HepG2 (cell line): Measurements from ENCODE around the gene MYH7. TPM values are rescaled to one million over a fixed set of nuclear protein-coding genes. Genes with fewer than 3 reads are reported as not detected.

Source experiments
- ARNT2 ChIP-seq: sonication (generic); formaldehyde crosslinking; IDR thresholded peaks from 2 replicates; pipeline ENCODE4 v1.8.0; 2022; ENCODE audit warnings: mild to moderate bottlenecking, low read depth, missing genetic modification reagents, moderate library complexity
- BRCA1 ChIP-seq: sonication (generic); formaldehyde crosslinking; IDR thresholded peaks from 2 replicates; pipeline ENCODE4 v1.4.0; 2020; ENCODE audit warnings: missing genetic modification reagents
- CEBPB ChIP-seq: IDR thresholded peaks from 2 replicates; pipeline ENCODE4 v1.6.1; 2011; ENCODE audit warnings: low read depth, low read length, improper control_type of control experiment, borderline replicate concordance
- ERF ChIP-seq: IDR thresholded peaks from 2 replicates; pipeline ENCODE4 v1.6.1; 2018; ENCODE audit warnings: missing biosample characterization, missing genetic modification reagents
- FOXC1 ChIP-seq: sonication (generic); formaldehyde crosslinking; IDR thresholded peaks from 2 replicates; pipeline ENCODE4 v1.8.0; 2022; ENCODE audit warnings: mild to moderate bottlenecking, missing genetic modification reagents, borderline replicate concordance
- FUBP1 ChIP-seq: sonication (generic); formaldehyde crosslinking; IDR thresholded peaks from 2 replicates; pipeline ENCODE4 v1.5.1; 2020; ENCODE audit warnings: missing genetic modification reagents, mild to moderate bottlenecking, borderline replicate concordance
- GMEB2 ChIP-seq: IDR thresholded peaks from 2 replicates; pipeline ENCODE4 v1.6.1; 2016; ENCODE audit warnings: missing biosample characterization, missing genetic modification reagents, low read depth
- HCFC1 ChIP-seq: fragments of 150-350 bp; IDR thresholded peaks from 2 replicates; pipeline ENCODE4 v1.6.1; 2014; ENCODE audit warnings: low read depth, low read length
- KDM1A ChIP-seq: IDR thresholded peaks from 2 replicates; pipeline ENCODE4 v1.6.1; 2016; ENCODE audit warnings: missing compliant biosample characterization
- NONO ChIP-seq, 2 experiments: fragments of 450-650 bp in 1 of 2; sonication (generic) in 1 of 2; formaldehyde crosslinking in 1 of 2; IDR thresholded peaks in 1 of 2; conservative IDR thresholded peaks in 1 of 2; 2 replicates each; pipeline versions ENCODE4 v1.6.1 to v1.8.0; 2017 to 2022; ENCODE audit warnings: mild to moderate bottlenecking in 1 of 2, missing genetic modification reagents in 1 of 2, moderate library complexity in 1 of 2
- PBX2 ChIP-seq: IDR thresholded peaks from 2 replicates; pipeline ENCODE4 v1.6.1; 2016; ENCODE audit warnings: control low read depth
- RELA ChIP-seq: sonication (generic); formaldehyde crosslinking; IDR thresholded peaks from 2 replicates; pipeline ENCODE4 v1.4.0; 2020; ENCODE audit warnings: missing genetic modification reagents
- SP2 ChIP-seq: sonication (generic); formaldehyde crosslinking; IDR thresholded peaks from 2 replicates; pipeline ENCODE4 v1.5.1; 2020; ENCODE audit warnings: mild to moderate bottlenecking, missing genetic modification reagents
- TEAD2 ChIP-seq: sonication (generic); formaldehyde crosslinking; IDR thresholded peaks from 2 replicates; pipeline ENCODE4 v1.9.0; 2021; ENCODE audit warnings: missing genetic modification reagents
- ZBTB25 ChIP-seq: IDR thresholded peaks from 2 replicates; pipeline ENCODE4 v1.6.1; 2018; ENCODE audit warnings: missing genetic modification reagents
- ZBTB3 ChIP-seq: sonication (generic); formaldehyde crosslinking; IDR thresholded peaks from 2 replicates; pipeline ENCODE4 v1.4.0; 2020; ENCODE audit warnings: low read depth, mild to moderate bottlenecking, moderate library complexity, missing genetic modification reagents, borderline replicate concordance
- ZBTB38 ChIP-seq: sonication (generic); formaldehyde crosslinking; IDR thresholded peaks from 2 replicates; pipeline ENCODE4 v1.5.1; 2020; ENCODE audit warnings: mild to moderate bottlenecking, missing genetic modification reagents
- ZFP36 ChIP-seq: fragments of 150-350 bp; IDR thresholded peaks from 2 replicates; pipeline ENCODE4 v1.6.1; 2018; ENCODE audit warnings: borderline replicate concordance, low read length, low read depth; ENCODE audit not compliant: partially characterized antibody
- ZMAT3 ChIP-seq: sonication (generic); formaldehyde crosslinking; conservative IDR thresholded peaks from 2 replicates; pipeline ENCODE4 v1.7.0; 2021; ENCODE audit warnings: missing genetic modification reagents
- ZNF20 ChIP-seq: sonication (generic); formaldehyde crosslinking; IDR thresholded peaks from 2 replicates; pipeline ENCODE4 v1.4.0; 2020; ENCODE audit warnings: mild to moderate bottlenecking, moderate library complexity, missing genetic modification reagents
- ZNF543 ChIP-seq: sonication (generic); formaldehyde crosslinking; IDR thresholded peaks from 2 replicates; pipeline ENCODE4 v1.4.0; 2020; ENCODE audit warnings: mild to moderate bottlenecking, missing genetic modification reagents
- ZNF737 ChIP-seq: sonication (generic); formaldehyde crosslinking; IDR thresholded peaks from 2 replicates; pipeline ENCODE4 v1.5.0; 2020; ENCODE audit warnings: missing genetic modification reagents, mild to moderate bottlenecking, borderline replicate concordance
- ZNF850 ChIP-seq: sonication (generic); formaldehyde crosslinking; conservative IDR thresholded peaks from 2 replicates; pipeline ENCODE4 v1.9.0; 2021; ENCODE audit warnings: mild to moderate bottlenecking, missing genetic modification reagents
- polyA plus RNA-seq, 8 experiments: library from polyadenylated mRNA; depleted of rRNA in 3 of 8; stranded (reverse) in 7 of 8; unstranded in 1 of 8; fragments of >200 nt; fragmentation: Illumina TruSeq in 4 of 8; extraction: Trizol in 4 of 8; gene quantifications; 2 replicates each; pipeline versions ENCODE4 v1.2.1 to v1.2.3, GENCODE V29; 2011 to 2016; ENCODE audit warnings: low read depth in 4 of 8, missing spikeins in 1 of 8, mixed read lengths in 1 of 8; ENCODE audit not compliant: insufficient read depth in 1 of 8
- total RNA-seq, 5 experiments: library from RNA; depleted of rRNA; stranded (reverse); fragments of >200 nt; fragmentation: Illumina TruSeq; extraction: Trizol; gene quantifications; 2 replicates each; pipeline ENCODE4 v1.2.3, GENCODE V29; 2016; ENCODE audit warnings: low read depth in 1 of 5
- TF ChIP-seq, protein P1 (sequence below): IDR thresholded peaks from 2 replicates; pipeline ENCODE4 v1.6.1; 2016; ENCODE audit warnings: low read depth, borderline replicate concordance

The MYH7 gene
- total and polyA plus RNA-seq, 2 of the 13 experiments (the other 11 are each of a cell fraction or from before 2014, with no cell fraction given) = 0.04 TPM; not detected in 1

- peak; percentile 99 for TF ChIP-seq ZNF737
- peak; percentile 82; the same call in 1 of the 2 replicates for TF ChIP-seq ZBTB3 (CRISPR knock-in tag)
- TF ChIP-seq ERF = peak; percentile 97
- no peak for TF ChIP-seq NONO (IDR thresholded peaks at IDR 0.05)
- TF ChIP-seq NONO (CRISPR knock-in tag; conservative IDR thresholded peaks at IDR 0.05) = no peak; the same call in none of the 2 replicates
- no peak for TF ChIP-seq ZFP36
- TF ChIP-seq SP2 (CRISPR knock-in tag) = peak; percentile 98
- TF ChIP-seq TEAD2 = peak; percentile 69; the same call in 1 of the 2 replicates
- no peak for TF ChIP-seq ZNF850 (CRISPR knock-in tag)
- TF ChIP-seq, protein P1, sequence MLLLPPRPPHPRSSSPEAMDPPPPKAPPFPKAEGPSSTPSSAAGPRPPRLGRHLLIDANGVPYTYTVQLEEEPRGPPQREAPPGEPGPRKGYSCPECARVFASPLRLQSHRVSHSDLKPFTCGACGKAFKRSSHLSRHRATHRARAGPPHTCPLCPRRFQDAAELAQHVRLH (CRISPR knock-in tag) = peak; percentile 86; the same call in 1 of the 2 replicates
- TF ChIP-seq ARNT2 = peak; percentile 94
- TF ChIP-seq BRCA1 (CRISPR knock-in tag) = peak; percentile 85; the same call in 1 of the 2 replicates
- no peak; the same call in 1 of the 2 replicates for TF ChIP-seq ZNF20 (CRISPR knock-in tag)
- TF ChIP-seq ZBTB38 = peak; percentile 100
- TF ChIP-seq CEBPB = no peak; the same call in 1 of the 2 replicates
- no peak for TF ChIP-seq GMEB2 (CRISPR knock-in tag)
- peak; percentile 52; the same call in 1 of the 2 replicates for TF ChIP-seq RELA
- TF ChIP-seq PBX2 (CRISPR knock-in tag) = peak; percentile 97
- peak; percentile 92; the same call in 1 of the 2 replicates for TF ChIP-seq FOXC1
- peak; percentile 38; the same call in 1 of the 2 replicates for TF ChIP-seq KDM1A (CRISPR knock-in tag)
- TF ChIP-seq ZBTB25 = peak; percentile 86
- no peak for TF ChIP-seq FUBP1 (CRISPR knock-in tag)
- TF ChIP-seq ZMAT3 (CRISPR knock-in tag) = no peak; the same call in 1 of the 2 replicates
- peak; percentile 86; the same call in 1 of the 2 replicates for TF ChIP-seq ZNF543 (CRISPR knock-in tag)
- TF ChIP-seq HCFC1 = peak; percentile 79
Observed at GRCh38 chr14:23469127-23469905, 33.9 kb upstream of the MYH7 start, which contains the start of gene NGDN (continued).
